LNCaP clone FGC (cell line): ENCODE data around the gene EEPD1.
"Not testable (repeated sequence)": the region's sequence is repeated elsewhere in the genome, so short reads cannot be mapped to it uniquely, and the experiment has no call there.

Experiments
- DNase-seq: peaks from one replicate; pipeline ENCODE4 v3.0.0-alpha.2; 2011; ENCODE audit warnings: low read depth
- H3K4me3 ChIP-seq: 2 replicates; pipeline ENCODE4 v1.5.1; 2011; ENCODE audit warnings: mild to moderate bottlenecking, low read depth, low read length, control low read depth
- TF ChIP-seq, protein P1 (sequence below): IDR thresholded peaks from 2 replicates; pipeline ENCODE4 v1.5.1; 2012; ENCODE audit warnings: mild to moderate bottlenecking; ENCODE audit not compliant: control insufficient read depth, insufficient read depth; ENCODE audit errors: extremely low read depth

The EEPD1 gene

DNA sequence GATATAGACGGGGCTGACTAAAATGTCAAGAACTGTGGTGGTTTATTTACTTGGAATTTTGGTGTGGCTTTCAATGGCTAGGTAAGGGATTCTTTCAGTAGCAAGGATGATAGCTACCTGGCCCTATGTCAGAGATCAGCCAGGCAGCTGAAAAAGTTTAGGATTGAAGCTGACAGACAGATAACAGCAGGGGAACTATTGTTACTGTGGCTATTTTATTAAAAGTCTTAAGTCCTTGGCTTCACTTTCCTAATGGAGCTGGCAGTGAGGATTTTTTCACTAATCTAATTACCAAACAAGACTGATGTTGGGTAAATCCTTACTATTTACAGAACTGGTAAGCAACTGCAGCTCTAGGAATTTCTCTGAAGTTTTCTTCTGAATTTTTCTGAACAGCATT, 164.2 kb downstream of the EEPD1 start:
- DNase-seq: no peak
- TF ChIP-seq, protein P1, sequence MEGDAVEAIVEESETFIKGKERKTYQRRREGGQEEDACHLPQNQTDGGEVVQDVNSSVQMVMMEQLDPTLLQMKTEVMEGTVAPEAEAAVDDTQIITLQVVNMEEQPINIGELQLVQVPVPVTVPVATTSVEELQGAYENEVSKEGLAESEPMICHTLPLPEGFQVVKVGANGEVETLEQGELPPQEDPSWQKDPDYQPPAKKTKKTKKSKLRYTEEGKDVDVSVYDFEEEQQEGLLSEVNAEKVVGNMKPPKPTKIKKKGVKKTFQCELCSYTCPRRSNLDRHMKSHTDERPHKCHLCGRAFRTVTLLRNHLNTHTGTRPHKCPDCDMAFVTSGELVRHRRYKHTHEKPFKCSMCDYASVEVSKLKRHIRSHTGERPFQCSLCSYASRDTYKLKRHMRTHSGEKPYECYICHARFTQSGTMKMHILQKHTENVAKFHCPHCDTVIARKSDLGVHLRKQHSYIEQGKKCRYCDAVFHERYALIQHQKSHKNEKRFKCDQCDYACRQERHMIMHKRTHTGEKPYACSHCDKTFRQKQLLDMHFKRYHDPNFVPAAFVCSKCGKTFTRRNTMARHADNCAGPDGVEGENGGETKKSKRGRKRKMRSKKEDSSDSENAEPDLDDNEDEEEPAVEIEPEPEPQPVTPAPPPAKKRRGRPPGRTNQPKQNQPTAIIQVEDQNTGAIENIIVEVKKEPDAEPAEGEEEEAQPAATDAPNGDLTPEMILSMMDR: no peak

DNA sequence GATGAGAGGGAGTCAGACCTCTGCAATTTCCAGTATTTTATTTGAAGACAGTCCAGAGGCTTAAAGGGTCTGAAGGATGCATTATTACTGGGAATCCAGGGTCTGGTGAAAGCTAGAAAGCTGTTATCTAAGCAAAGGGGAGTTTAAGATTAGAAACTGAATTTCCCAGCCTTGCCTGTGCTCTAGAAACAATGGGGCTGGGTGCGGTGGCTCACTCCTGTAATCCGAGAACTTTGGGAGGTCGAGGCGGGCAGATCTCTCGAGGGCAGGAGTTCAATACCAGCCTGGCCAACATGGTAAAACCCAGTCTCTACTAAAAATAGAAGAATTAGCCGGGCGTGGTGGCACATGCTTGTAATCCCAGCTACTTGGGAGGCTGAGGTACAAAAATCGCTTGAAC, 165.1 kb downstream of the EEPD1 start:
- DNase-seq: no peak
- TF ChIP-seq, protein P1: no peak
- no peak overlapping the region for H3K4me3 ChIP-seq

More for the DNA sequence above, 164.2 kb downstream of the EEPD1 start:
- H3K4me3 ChIP-seq: no peak overlapping the region

- H3K4me3 ChIP-seq: not testable (repeated sequence)
Measured at GRCh38 chr7:36321284-36321683, 168.2 kb downstream of the EEPD1 start.

GRCh38 chr7:36336390-36336789, 183.3 kb downstream of the EEPD1 start:
- H3K4me3 ChIP-seq: no peak overlapping the region
- DNase-seq: no peak
- TF ChIP-seq, protein P1: no peak

More at GRCh38 chr7:36321284-36321683, 168.2 kb downstream of the EEPD1 start:
- DNase-seq: not testable (repeated sequence)

DNA sequence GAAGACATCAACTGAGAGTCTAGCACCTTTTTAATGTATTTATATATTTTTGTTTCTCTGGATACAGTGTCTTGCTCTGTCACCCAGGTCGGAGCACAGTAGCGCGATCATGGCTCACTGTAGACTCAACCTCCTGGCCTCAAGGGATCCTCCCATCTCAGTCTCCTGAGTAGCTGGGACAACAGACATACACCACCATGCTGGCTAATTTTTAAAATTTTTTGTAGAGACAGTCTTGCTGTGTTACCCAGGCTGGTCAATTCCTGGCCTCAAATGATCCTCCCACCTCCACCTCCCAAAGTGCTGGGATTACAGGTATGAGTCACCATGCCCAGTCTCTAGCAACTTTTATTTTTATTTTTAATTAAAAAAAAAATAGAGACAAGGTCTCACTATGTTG, 185.2 kb downstream of the EEPD1 start:
- TF ChIP-seq, protein P1: no peak
- DNase-seq: no peak
- H3K4me3 ChIP-seq: no peak overlapping the region

GRCh38 chr7:36343548-36343947, 190.5 kb downstream of the EEPD1 start:
- no peak for DNase-seq
- TF ChIP-seq, protein P1: no peak
- H3K4me3 ChIP-seq: no peak overlapping the region

GRCh38 chr7:36344622-36345021, 191.6 kb downstream of the EEPD1 start:
- DNase-seq: no peak
- H3K4me3 ChIP-seq: no peak overlapping the region
- TF ChIP-seq, protein P1: no peak
